H1 (cell line): Measurements from ENCODE around the gene USP16. TPM values are rescaled to one million over a fixed set of nuclear protein-coding genes. Genes with fewer than 3 reads are reported as not detected.

Experiments
- CHD1 ChIP-seq: IDR thresholded peaks from 2 replicates; pipeline ENCODE4 v1.6.1; 2012; ENCODE audit warnings: low read depth, low read length, improper control_type of control experiment
- CREB1 ChIP-seq: IDR thresholded peaks from 2 replicates; pipeline ENCODE4 v1.6.1; 2012; ENCODE audit warnings: inconsistent platforms
- EP300 ChIP-seq, 2 experiments: IDR thresholded peaks; 1 replicate in 1 of 2; 2 replicates in 1 of 2; pipeline ENCODE4 v1.6.1; 2011 to 2012; ENCODE audit warnings: low read depth in 2 of 2, low read length in 2 of 2, mild to moderate bottlenecking in 2 of 2, borderline replicate concordance in 1 of 2, inconsistent platforms in 1 of 2, moderate library complexity in 1 of 2
- HDAC2 ChIP-seq, 2 experiments: fragments of 300-600 bp in 1 of 2; sonication (generic) in 1 of 2; IDR thresholded peaks; 2 replicates each; pipeline ENCODE4 v1.6.1; 2011 to 2012; ENCODE audit warnings: low read depth in 2 of 2, low read length in 2 of 2, mild to moderate bottlenecking in 2 of 2, moderate library complexity in 2 of 2, borderline replicate concordance in 1 of 2, inconsistent platforms in 1 of 2
- SIRT6 ChIP-seq: IDR thresholded peaks from one replicate; pipeline ENCODE4 v1.7.1; 2012; ENCODE audit warnings: low read length, inconsistent platforms
- SIX5 ChIP-seq: IDR thresholded peaks from 2 replicates; pipeline ENCODE4 v1.6.1; 2011; ENCODE audit warnings: mild to moderate bottlenecking, low read depth, low read length
- polyA plus RNA-seq, 7 experiments: library from polyadenylated mRNA; depleted of rRNA in 3 of 7; stranded (reverse) in 5 of 7; unstranded in 2 of 7; fragments of >200 nt in 5 of 7; fragments of 200-250 nt in 2 of 7; gene quantifications; 1 replicate in 5 of 7; 2 replicates in 1 of 7; 4 replicates in 1 of 7; pipeline versions ENCODE4 v1.2.1 to v1.2.3, GENCODE V29; 2011 to 2013; ENCODE audit warnings: missing spikeins in 2 of 7, mixed read lengths in 2 of 7
- total RNA-seq: library from RNA; stranded (reverse); fragmentation: NEBNext Ultra II Directional; extraction: Animal tissue kit (Norgen Biotek cat#: 25700); gene quantifications from 2 replicates; pipeline ENCODE4 v1.2.1, GENCODE V29; 2021
- TF ChIP-seq, protein P1 (sequence below): fragments of 300-600 bp; sonication (generic); IDR thresholded peaks from 2 replicates; pipeline ENCODE4 v1.7.1; 2012; ENCODE audit warnings: low read length, moderate library complexity, mild to moderate bottlenecking, inconsistent platforms; ENCODE audit not compliant: insufficient replicate concordance
- TF ChIP-seq, protein P2 (sequence below): IDR thresholded peaks from 2 replicates; pipeline ENCODE4 v1.6.1; 2011; ENCODE audit warnings: low read length, improper control_type of control experiment

Gene USP16
- total and polyA plus RNA-seq, 2 of the 8 experiments (the other 6 are each of a cell fraction or from before 2014, with no cell fraction given) = 3.4 to 19.1 TPM

DNA sequence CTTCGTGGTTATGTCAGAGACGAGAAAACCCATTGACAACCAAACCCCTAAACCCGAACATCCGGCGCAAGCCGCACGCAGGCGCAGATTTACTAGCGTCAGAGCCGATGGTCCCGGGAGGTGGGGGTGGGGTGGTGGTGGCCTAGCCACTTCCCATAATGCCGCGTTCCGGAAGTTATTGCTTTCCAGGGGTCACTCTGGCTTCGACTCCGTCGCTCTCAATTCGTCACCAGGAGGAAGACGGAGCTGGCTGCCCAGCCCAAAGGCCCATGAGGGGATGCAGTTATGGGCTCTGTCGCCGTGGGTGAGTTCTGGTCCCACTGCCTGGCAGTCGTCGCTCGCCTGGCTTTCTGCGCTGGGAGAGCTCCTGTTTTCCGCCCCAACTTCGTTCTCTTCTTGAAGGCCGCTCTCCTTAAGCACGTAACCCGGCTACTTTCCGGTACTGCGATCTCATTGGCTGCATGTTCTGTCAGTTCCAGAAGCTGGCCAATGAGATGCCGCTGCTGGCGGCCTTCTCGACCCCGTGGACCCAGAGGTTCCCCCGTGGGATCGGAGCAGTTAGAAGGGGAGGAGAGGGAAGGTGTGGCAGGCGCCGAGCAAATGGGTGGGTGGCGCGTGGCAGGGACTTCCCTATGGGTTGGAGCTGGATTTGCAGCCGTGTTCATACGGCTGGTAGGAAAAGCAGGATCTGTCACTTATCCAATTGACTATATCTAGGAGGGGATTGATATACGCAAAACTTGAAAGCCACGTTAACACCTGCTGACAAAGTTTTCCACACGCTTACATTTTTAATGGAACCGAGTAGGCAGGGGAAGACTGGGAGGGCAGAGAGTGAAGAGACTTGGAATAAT, at the start of gene USP16 (continued):
- TF ChIP-seq, protein P1, sequence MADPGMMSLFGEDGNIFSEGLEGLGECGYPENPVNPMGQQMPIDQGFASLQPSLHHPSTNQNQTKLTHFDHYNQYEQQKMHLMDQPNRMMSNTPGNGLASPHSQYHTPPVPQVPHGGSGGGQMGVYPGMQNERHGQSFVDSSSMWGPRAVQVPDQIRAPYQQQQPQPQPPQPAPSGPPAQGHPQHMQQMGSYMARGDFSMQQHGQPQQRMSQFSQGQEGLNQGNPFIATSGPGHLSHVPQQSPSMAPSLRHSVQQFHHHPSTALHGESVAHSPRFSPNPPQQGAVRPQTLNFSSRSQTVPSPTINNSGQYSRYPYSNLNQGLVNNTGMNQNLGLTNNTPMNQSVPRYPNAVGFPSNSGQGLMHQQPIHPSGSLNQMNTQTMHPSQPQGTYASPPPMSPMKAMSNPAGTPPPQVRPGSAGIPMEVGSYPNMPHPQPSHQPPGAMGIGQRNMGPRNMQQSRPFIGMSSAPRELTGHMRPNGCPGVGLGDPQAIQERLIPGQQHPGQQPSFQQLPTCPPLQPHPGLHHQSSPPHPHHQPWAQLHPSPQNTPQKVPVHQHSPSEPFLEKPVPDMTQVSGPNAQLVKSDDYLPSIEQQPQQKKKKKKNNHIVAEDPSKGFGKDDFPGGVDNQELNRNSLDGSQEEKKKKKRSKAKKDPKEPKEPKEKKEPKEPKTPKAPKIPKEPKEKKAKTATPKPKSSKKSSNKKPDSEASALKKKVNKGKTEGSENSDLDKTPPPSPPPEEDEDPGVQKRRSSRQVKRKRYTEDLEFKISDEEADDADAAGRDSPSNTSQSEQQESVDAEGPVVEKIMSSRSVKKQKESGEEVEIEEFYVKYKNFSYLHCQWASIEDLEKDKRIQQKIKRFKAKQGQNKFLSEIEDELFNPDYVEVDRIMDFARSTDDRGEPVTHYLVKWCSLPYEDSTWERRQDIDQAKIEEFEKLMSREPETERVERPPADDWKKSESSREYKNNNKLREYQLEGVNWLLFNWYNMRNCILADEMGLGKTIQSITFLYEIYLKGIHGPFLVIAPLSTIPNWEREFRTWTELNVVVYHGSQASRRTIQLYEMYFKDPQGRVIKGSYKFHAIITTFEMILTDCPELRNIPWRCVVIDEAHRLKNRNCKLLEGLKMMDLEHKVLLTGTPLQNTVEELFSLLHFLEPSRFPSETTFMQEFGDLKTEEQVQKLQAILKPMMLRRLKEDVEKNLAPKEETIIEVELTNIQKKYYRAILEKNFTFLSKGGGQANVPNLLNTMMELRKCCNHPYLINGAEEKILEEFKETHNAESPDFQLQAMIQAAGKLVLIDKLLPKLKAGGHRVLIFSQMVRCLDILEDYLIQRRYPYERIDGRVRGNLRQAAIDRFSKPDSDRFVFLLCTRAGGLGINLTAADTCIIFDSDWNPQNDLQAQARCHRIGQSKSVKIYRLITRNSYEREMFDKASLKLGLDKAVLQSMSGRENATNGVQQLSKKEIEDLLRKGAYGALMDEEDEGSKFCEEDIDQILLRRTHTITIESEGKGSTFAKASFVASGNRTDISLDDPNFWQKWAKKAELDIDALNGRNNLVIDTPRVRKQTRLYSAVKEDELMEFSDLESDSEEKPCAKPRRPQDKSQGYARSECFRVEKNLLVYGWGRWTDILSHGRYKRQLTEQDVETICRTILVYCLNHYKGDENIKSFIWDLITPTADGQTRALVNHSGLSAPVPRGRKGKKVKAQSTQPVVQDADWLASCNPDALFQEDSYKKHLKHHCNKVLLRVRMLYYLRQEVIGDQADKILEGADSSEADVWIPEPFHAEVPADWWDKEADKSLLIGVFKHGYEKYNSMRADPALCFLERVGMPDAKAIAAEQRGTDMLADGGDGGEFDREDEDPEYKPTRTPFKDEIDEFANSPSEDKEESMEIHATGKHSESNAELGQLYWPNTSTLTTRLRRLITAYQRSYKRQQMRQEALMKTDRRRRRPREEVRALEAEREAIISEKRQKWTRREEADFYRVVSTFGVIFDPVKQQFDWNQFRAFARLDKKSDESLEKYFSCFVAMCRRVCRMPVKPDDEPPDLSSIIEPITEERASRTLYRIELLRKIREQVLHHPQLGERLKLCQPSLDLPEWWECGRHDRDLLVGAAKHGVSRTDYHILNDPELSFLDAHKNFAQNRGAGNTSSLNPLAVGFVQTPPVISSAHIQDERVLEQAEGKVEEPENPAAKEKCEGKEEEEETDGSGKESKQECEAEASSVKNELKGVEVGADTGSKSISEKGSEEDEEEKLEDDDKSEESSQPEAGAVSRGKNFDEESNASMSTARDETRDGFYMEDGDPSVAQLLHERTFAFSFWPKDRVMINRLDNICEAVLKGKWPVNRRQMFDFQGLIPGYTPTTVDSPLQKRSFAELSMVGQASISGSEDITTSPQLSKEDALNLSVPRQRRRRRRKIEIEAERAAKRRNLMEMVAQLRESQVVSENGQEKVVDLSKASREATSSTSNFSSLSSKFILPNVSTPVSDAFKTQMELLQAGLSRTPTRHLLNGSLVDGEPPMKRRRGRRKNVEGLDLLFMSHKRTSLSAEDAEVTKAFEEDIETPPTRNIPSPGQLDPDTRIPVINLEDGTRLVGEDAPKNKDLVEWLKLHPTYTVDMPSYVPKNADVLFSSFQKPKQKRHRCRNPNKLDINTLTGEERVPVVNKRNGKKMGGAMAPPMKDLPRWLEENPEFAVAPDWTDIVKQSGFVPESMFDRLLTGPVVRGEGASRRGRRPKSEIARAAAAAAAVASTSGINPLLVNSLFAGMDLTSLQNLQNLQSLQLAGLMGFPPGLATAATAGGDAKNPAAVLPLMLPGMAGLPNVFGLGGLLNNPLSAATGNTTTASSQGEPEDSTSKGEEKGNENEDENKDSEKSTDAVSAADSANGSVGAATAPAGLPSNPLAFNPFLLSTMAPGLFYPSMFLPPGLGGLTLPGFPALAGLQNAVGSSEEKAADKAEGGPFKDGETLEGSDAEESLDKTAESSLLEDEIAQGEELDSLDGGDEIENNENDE = no peak
- TF ChIP-seq SIX5 (no peak), CREB1 (peak; percentile 97), EP300 (IDR thresholded peaks at IDR 0.05; ENCODE audit: borderline replicate concordance in 1 of 2, low read depth in 2 of 2, low read length in 2 of 2) (peak in 1 of 2 experiments; percentile 48; a peak in 1 of 3 replicates), HDAC2 (IDR thresholded peaks at IDR 0.05; ENCODE audit: borderline replicate concordance in 1 of 2, low read depth in 2 of 2, low read length in 2 of 2) (peak in 1 of 2 experiments; percentile 49; a peak in 2 of 4 replicates), CHD1 (no peak), SIRT6 (no peak)
- TF ChIP-seq, protein P2, sequence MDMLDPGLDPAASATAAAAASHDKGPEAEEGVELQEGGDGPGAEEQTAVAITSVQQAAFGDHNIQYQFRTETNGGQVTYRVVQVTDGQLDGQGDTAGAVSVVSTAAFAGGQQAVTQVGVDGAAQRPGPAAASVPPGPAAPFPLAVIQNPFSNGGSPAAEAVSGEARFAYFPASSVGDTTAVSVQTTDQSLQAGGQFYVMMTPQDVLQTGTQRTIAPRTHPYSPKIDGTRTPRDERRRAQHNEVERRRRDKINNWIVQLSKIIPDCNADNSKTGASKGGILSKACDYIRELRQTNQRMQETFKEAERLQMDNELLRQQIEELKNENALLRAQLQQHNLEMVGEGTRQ = no peak
